Breast epithelium (tissue), 4 donors: ENCODE measurements around the gene IL3. TPM values are rescaled to one million over a fixed set of nuclear protein-coding genes. Genes with fewer than 3 reads are reported as not detected.

Source experiments
- DNase-seq, 2 donors: peaks; one replicate each; pipeline ENCODE4 v3.0.0-alpha.2; 2019; ENCODE audit warnings: low spot score in 2 of 2
- H3K27ac ChIP-seq, 2 donors: fragments of 200-600 bp; sonication (generic) in 1 of 2; one replicate each; pipeline ENCODE4 v1.5.1; 2016 to 2019; ENCODE audit warnings: mild to moderate bottlenecking in 1 of 2
- H3K27me3 ChIP-seq, 2 donors: fragments of 200-600 bp; sonication (generic) in 1 of 2; one replicate each; pipeline versions ENCODE4 v1.5.1 to v1.6.0; 2017 to 2019; ENCODE audit warnings: control low read depth in 1 of 2, mild to moderate bottlenecking in 1 of 2
- H3K36me3 ChIP-seq: fragments of 200-600 bp; one replicate; pipeline ENCODE4 v1.5.1; 2019
- H3K4me1 ChIP-seq, 2 donors: fragments of 200-600 bp; sonication (generic); one replicate each; pipeline ENCODE4 v1.5.1; 2016 to 2019; ENCODE audit warnings: control low read depth in 1 of 2
- H3K4me3 ChIP-seq, 3 donors: fragments of 200-600 bp; sonication (generic); 1 replicate in 2 of 3; 2 replicates in 1 of 3; pipeline ENCODE4 v1.5.1; 2016 to 2019; ENCODE audit warnings: mild to moderate bottlenecking in 3 of 3, moderate library complexity in 2 of 3
- H3K9me3 ChIP-seq, 2 donors: fragments of 200-600 bp; sonication (generic) in 1 of 2; one replicate each; pipeline ENCODE4 v1.5.1; 2016 to 2019; ENCODE audit warnings: control low read depth in 1 of 2
- CTCF ChIP-seq, 3 donors: fragments of 450-650 bp; IDR thresholded peaks; one replicate each; pipeline ENCODE4 v1.5.1; 2016 to 2017; ENCODE audit warnings: antibody characterized with exemption in 3 of 3, mild to moderate bottlenecking in 3 of 3, moderate library complexity in 3 of 3
- POLR2A ChIP-seq: fragments of 450-650 bp; IDR thresholded peaks from one replicate; pipeline ENCODE4 v1.6.1; 2016; ENCODE audit warnings: antibody characterized with exemption, mild to moderate bottlenecking, moderate library complexity
- POLR2AphosphoS5 ChIP-seq, 3 donors: sonication (generic); formaldehyde crosslinking; IDR thresholded peaks; one replicate each; pipeline ENCODE4 v1.6.1; 2017; ENCODE audit warnings: antibody characterized with exemption in 3 of 3
- intact Hi-C: fragments of 100-400 bp; cut with DNase I; formaldehyde crosslinking; loops from one replicate; pipeline ENCODE4 v1.15.1; 2023; ENCODE audit warnings: low total_unique reads
- total RNA-seq, 3 donors: library from RNA; depleted of rRNA; stranded (reverse); fragments of >200 nt; gene quantifications; one replicate each; pipeline ENCODE4 v1.1.0, GENCODE V29; 2016

The IL3 gene
- total RNA-seq, 3 donors from 2014 or later, result not detected

DNA sequence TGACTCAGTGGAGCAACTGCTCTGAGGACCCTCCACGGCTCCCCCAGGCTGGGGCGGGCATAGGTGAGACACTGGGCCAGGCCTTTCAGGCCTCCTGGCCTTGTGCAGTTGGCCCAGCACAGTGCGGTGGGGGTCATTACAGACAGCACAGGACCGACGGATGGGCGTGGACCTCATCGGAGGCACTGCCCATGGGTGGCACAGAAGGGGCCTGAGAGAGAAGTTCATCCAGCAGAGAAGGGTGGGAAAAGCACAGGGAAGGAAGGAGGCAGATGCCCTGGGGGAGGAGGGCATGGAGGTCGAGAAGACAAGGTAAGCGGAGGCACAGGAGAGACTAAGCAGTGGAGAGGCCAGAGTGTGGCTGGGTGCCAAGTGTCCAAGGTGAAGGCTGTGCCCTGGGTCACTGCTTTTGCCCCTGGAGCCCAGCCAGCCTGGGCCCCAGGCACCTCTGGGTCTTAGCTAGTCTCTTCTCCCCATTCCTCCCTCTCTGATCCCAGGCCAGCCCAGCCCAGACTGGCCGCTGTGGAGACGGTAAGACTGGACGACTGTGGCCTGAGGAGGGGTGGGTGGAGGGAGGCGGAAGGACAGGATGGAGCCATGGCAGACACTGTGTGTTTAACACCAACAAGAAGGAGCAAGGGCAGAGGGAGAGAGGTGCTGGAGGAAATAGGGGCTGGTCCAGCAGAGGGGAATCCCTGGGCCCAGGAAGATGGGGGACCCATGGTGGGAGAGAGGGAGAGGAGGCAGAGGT is 5.7 kb downstream of the IL3 start:
- TF ChIP-seq CTCF (IDR thresholded peaks at IDR 0.05) (no peak), POLR2AphosphoS5 (IDR thresholded peaks at IDR 0.05) (no peak), POLR2A (no peak)
- Histone ChIP-seq H3K27me3 (no peaks in the 10 kb centered on the region), H3K9me3 (no peaks in the 10 kb centered on the region), H3K4me3 (no peak overlapping the region), H3K27ac (no peak overlapping the region), H3K4me1 (no peaks in the 10 kb centered on the region), H3K36me3 (no peaks in the 10 kb centered on the region)
- intact Hi-C loops, result no loop called here
- DNase-seq, result no peak

DNA sequence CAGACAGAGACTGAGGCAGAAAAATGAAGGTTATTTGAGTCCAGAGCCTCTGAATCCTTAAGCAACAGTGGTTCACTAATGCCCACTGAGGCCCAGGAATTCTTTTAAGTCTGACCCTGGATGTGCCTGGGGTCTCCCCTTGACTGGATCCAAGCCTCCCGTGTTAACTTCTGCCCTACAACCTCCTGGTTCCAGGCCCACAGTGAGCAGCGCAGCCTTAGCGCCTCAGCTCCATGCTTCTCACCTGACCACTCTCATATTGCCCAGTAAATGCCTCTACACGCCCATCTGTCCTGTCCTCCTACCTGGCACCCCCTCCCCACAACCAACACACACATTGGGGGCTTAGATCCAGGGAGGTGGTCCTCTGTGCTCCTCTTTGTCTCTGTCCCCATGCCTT is 6.4 kb downstream of the IL3 start:
- TF ChIP-seq POLR2A (no peak), CTCF (IDR thresholded peaks at IDR 0.05) (no peak), POLR2AphosphoS5 (IDR thresholded peaks at IDR 0.05) (no peak)
- DNase-seq, result no peak
- H3K27ac ChIP-seq, result no peak overlapping the region
- no peaks in the 10 kb centered on the region for H3K4me1 ChIP-seq
- no peaks in the 10 kb centered on the region for H3K36me3 ChIP-seq
- no peak overlapping the region for H3K4me3 ChIP-seq
- H3K9me3 ChIP-seq, result no peaks in the 10 kb centered on the region
- H3K27me3 ChIP-seq, result no peaks in the 10 kb centered on the region
- intact Hi-C loops, result no loop called here

- H3K4me1 ChIP-seq, result no peaks in the 10 kb centered on the region
- no peak overlapping the region for H3K4me3 ChIP-seq
- DNase-seq, result no peak
- H3K27ac ChIP-seq, result no peak overlapping the region
- intact Hi-C loops, result no loop called here
- no peaks in the 10 kb centered on the region for H3K36me3 ChIP-seq
- no peaks in the 10 kb centered on the region for H3K9me3 ChIP-seq
- TF ChIP-seq CTCF (IDR thresholded peaks at IDR 0.05), result no peak
- TF ChIP-seq POLR2A, result no peak
- TF ChIP-seq POLR2AphosphoS5 (IDR thresholded peaks at IDR 0.05), result no peak
- no peaks in the 10 kb centered on the region for H3K27me3 ChIP-seq
Measured at GRCh38 chr5:132067451-132067850, 7.0 kb downstream of the IL3 start.

DNA sequence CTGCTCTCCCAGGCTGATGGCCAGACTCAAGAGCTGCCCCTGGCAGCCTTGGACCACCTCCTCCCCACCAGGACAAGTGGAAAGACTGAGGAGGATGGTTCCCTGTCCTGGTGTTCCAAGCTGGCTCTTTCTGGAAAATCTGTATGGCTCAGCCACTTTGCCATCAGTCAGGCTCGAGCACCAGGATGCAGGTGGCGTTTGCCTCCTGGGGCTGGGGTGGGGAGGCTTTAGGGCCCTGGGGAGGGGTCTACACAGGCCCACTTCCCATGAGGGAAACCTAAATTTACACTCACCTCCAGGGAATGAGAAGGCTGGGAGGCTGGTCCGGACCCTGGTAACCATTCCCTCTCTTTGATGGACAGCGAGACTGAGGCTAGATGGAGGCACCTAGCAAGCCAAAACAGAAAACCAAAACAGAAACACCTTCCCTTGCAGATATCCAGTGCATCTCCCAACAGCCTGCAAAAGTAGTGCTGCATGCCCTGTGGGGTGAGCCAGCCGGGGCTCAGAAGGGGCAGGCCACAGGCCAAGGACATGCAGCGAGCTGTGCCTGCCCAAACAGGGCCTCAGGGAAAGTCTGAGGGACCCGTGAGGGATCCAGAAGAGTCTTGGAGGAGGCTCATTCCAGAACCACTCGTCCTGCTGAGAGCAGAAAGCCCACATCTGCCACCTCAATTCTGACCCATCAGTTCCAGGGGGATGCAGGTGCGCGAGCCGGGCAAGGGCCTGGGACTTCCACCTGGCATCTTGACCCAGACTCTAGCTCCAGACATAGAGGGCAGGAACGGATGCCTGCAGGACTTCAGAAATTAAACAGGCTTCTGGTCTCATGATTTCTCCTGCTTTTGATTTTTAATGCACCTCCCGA is 7.7 kb downstream of the IL3 start:
- no peak for TF ChIP-seq POLR2AphosphoS5 (IDR thresholded peaks at IDR 0.05)
- TF ChIP-seq POLR2A, result no peak
- TF ChIP-seq CTCF (IDR thresholded peaks at IDR 0.05), result no peak
- H3K27ac ChIP-seq, result no peak overlapping the region
- intact Hi-C loops, result no loop called here
- H3K4me3 ChIP-seq, result no peak overlapping the region
- no peaks in the 10 kb centered on the region for H3K27me3 ChIP-seq
- H3K9me3 ChIP-seq, result no peaks in the 10 kb centered on the region
- no peaks in the 10 kb centered on the region for H3K4me1 ChIP-seq
- no peaks in the 10 kb centered on the region for H3K36me3 ChIP-seq
- no peak for DNase-seq

- TF ChIP-seq POLR2A (no peak), CTCF (IDR thresholded peaks at IDR 0.05) (no peak), POLR2AphosphoS5 (IDR thresholded peaks at IDR 0.05) (no peak)
- no peaks in the 10 kb centered on the region for H3K27me3 ChIP-seq
- no peak overlapping the region for H3K4me3 ChIP-seq
- H3K27ac ChIP-seq, result no peak overlapping the region
- H3K9me3 ChIP-seq, result no peaks in the 10 kb centered on the region
- no peak for DNase-seq
- no peaks in the 10 kb centered on the region for H3K4me1 ChIP-seq
- intact Hi-C loops, result no loop called here
- H3K36me3 ChIP-seq, result no peaks in the 10 kb centered on the region
Measured at GRCh38 chr5:132069561-132069960, 9.1 kb downstream of the IL3 start.
